HUES64 (cell line): ENCODE data around the gene ABCB6.

Source experiments
- H3K27ac ChIP-seq: 2 replicates; pipeline ENCODE4 v1.7.0; 2013; ENCODE audit warnings: low read depth, low read length, inconsistent platforms
- H3K27me3 ChIP-seq: 2 replicates; pipeline ENCODE4 v1.6.1; 2013; ENCODE audit warnings: mild to moderate bottlenecking, low read length; ENCODE audit not compliant: insufficient read depth
- H3K36me3 ChIP-seq: 2 replicates; pipeline ENCODE4 v1.6.1; 2013; ENCODE audit warnings: mild to moderate bottlenecking, low read length; ENCODE audit not compliant: insufficient read depth
- H3K4me1 ChIP-seq: 2 replicates; pipeline ENCODE4 v1.6.1; 2013; ENCODE audit warnings: mild to moderate bottlenecking, low read length, moderate library complexity; ENCODE audit not compliant: insufficient read depth
- H3K4me3 ChIP-seq: 2 replicates; pipeline ENCODE4 v1.5.1; 2013; ENCODE audit warnings: mild to moderate bottlenecking, low read length, moderate library complexity
- H3K9ac ChIP-seq: 2 replicates; pipeline ENCODE4 v1.6.1; 2013; ENCODE audit warnings: mild to moderate bottlenecking, low read depth, low read length
- H3K9me3 ChIP-seq: 2 replicates; pipeline ENCODE4 v1.6.1; 2013; ENCODE audit warnings: low read depth, low read length; ENCODE audit not compliant: insufficient read depth
- whole genome bisulfite sequencing: fragments of 150-250, 120-280 bp; methylation state at CpG from one replicate; pipeline ENCODE4 v1.1.7; 2013; ENCODE audit warnings: missing lambda C conversion rate; 5-methylcytosine and 5-hydroxymethylcytosine counted together

The ABCB6 gene

DNA sequence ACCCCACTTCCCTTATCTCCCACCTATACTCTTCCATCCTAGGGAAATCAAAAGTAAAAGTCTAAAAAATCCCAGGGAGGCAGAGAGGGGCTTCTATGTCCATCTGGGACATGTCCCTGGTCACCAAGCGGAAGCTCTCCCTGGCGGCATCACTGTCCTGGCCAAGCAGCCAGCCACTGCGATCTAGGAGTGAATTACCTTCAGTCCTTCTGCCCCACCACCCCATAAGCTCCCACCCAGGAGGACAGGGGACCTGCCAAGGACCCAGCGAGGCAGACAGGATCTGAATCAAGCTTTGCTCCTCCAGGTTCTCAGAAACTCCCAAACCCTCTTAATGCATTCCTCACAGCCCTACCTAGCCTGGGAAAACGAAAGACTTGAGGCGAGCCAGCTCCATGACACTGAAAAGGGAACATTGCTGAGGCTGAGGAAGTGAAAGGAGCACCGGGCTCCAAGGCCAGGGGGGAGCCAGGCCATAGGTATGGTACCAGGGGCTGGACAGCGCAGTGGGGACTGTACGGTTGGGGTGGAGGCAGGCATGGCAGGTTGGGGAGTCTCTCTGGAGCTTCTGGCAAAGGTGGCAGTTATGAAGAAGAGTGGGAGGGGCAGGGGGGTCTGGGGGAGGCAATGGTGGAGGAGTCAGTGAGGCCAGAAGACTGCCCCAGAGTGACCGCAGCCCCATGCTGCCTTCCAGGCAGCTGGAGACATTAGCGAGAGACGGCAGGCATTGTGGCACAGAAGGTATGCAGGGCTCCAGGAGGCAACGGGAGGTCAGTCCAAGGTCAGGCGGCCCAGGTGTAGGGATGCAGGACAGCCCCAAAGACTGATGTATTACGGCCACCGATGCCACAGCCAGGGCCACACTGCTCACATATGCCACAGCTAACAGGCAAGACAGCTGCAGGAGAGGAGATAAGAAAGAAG, 46.3 kb downstream of the ABCB6 start:
- Histone ChIP-seq H3K4me1 (peaks cover 6% of the 10 kb centered on the region; the same call in 1 of the 2 replicates), H3K27me3 (no peaks in the 10 kb centered on the region), H3K9ac (no peak overlapping the region), H3K27ac (no peak overlapping the region), H3K9me3 (no peaks in the 10 kb centered on the region), H3K4me3 (no peak overlapping the region), H3K36me3 (peaks cover 12% of the 10 kb centered on the region)
- WGBS: 89% methylated on average over 16 of the region's 16 CpGs

DNA sequence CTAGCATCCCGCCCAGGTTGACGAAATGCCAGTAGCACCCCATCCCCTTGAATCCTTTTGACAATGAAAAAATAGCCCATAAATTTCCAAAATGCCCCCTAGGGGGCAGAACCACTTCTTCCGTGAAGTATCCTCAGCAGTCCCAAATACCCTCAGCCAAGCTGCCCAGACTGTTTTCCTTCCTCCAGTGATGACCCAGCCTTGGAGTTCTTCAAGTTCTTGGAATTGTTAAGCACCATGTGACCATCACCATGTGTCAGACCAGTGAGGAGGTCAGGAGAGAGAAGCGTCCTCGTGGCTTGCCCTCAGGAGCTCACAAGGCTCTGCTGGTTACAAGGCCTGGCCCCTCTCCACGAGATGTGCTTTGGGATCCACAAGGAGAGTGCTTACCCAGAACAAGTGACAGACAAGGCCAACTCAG, 47.5 kb downstream of the ABCB6 start:
- Histone ChIP-seq H3K27me3 (no peaks in the 10 kb centered on the region), H3K9ac (no peak overlapping the region), H3K36me3 (peaks cover 12% of the 10 kb centered on the region), H3K27ac (no peak overlapping the region; the same call in 1 of the 2 replicates), H3K4me1 (peaks cover 6% of the 10 kb centered on the region; the same call in 1 of the 2 replicates), H3K9me3 (no peaks in the 10 kb centered on the region), H3K4me3 (no peak overlapping the region)
- WGBS: 52% methylated on average over 6 of the region's 6 CpGs

DNA sequence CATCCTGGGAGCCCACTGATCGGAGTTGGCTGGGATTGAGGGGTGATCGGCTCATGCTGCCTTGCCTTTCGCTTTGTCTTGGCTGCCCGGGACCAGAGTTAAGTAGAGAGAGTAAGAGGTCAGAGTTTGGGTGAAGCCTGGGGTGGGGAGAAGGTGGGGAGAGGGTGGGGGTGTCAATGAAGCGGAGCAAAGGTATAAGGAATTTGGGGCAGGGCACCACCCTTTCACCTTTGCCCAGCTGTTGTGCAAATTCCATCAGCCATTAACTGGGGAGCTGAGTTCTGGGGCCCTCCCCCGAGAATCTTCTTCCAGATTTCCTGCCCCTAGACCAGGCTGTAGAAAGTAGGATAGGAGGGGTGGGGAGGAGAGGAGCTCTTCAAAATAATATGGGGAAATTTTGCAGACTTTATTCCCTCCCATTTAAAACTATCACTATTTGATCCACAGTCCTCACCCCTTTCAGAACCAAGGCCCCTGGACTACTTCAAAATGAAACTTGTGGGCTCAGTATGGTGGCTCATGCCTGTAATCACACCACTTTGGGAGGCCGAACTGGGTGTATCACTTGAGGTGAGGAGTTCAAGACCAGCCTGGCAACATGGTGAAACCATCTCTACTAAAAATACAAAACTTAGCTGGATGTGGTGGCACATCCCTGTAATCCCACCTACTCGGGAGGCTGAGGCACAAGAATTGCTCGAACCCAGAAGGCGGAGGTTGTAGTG, 48.7 kb downstream of the ABCB6 start, which contains the start of gene SLC23A3:
TSS of gene SLC23A3 (minus strand) at position 100 of the 725 bp plus-strand sequence. CDS start at position 55, 45 bp downstream.
- no peaks in the 10 kb centered on the region for H3K4me1 ChIP-seq
- H3K27ac ChIP-seq: no peak within 1 kb of the TSS
- no peak within 1 kb of the TSS for H3K9ac ChIP-seq
- H3K27me3 ChIP-seq: no peaks in the 10 kb centered on the region
- H3K36me3 ChIP-seq: peaks cover 12% of the 10 kb centered on the region
- H3K4me3 ChIP-seq: no peak within 1 kb of the TSS
- H3K9me3 ChIP-seq: no peaks in the 10 kb centered on the region
- 90% methylated on average over 10 of the region's 10 CpGs for WGBS

DNA sequence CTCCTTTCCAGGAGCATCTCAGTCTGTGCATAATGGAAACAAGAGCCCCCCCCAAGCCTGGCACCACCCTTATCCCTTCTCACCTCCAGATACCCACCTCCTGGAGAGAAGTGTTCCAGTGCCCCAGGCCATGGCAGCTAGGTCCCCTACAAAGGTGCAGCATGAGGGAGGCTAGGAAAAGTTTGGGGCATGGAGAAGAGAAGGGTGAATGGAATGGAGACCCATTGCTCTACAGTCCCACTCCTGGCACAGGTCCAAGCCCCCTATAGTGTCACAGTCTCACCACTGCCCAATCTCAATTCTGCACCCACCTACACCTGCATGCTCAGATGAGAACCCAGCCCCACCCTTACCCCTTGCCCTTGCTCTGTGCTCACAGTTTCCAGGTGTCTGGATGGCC, 49.8 kb downstream of the ABCB6 start:
- Histone ChIP-seq H3K9me3 (no peaks in the 10 kb centered on the region), H3K36me3 (peaks cover 2% of the 10 kb centered on the region; the same call in 1 of the 2 replicates), H3K9ac (no peak overlapping the region), H3K4me1 (no peaks in the 10 kb centered on the region), H3K4me3 (no peak overlapping the region), H3K27me3 (no peaks in the 10 kb centered on the region; the same call in 1 of the 2 replicates), H3K27ac (no peak overlapping the region)

DNA sequence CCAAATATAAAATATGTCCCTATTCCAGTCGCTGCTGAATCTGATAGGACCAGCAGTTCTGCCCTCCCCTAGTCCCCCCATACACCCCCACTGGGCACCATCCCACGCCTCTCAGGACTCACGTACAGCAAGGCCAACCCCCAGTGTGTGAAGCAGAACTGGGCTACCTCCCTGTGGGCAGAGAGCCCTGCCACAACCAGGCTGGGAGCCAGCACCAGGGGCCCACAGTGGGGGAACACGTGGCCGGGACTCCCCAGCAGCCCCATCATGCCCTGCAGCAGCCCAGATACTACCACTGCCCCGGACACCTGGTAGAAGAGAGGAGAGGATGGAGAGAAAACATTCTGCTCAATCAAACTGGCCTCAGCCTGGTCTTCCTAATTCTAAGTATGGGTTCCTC, 50.2 kb downstream of the ABCB6 start:
- Histone ChIP-seq H3K9me3 (no peaks in the 10 kb centered on the region), H3K27ac (no peak overlapping the region), H3K4me1 (no peaks in the 10 kb centered on the region), H3K36me3 (no peaks in the 10 kb centered on the region), H3K9ac (no peak overlapping the region), H3K27me3 (no peaks in the 10 kb centered on the region; the same call in 1 of the 2 replicates), H3K4me3 (no peak overlapping the region)
- 84% methylated on average over 5 of the region's 6 CpGs for WGBS

DNA sequence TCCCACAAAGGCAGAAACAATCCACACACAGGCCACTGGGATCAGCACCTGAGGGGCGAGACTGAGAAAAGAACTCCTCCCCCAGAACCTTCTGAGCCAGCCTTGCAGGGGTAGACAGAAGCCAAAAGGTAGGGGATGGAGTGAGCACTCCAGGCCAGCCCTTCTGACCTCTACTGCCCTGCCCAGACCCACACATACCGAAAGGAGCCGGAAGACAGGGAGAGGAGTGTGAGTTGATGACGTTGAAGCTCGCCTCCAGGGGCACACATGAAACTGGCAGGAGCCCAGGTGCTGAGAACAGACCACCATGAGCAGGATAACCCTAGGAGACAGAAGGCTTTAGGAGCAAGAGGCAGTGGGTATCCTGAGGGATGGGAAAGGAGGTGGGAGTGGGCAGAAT, 50.8 kb downstream of the ABCB6 start:
- Histone ChIP-seq H3K27me3 (peaks cover 2% of the 10 kb centered on the region; the same call in 1 of the 2 replicates), H3K4me3 (no peak overlapping the region), H3K4me1 (no peaks in the 10 kb centered on the region), H3K9me3 (no peaks in the 10 kb centered on the region), H3K9ac (no peak overlapping the region), H3K27ac (no peak overlapping the region), H3K36me3 (no peaks in the 10 kb centered on the region)
- WGBS: 73% methylated on average over 5 of the region's 5 CpGs

DNA sequence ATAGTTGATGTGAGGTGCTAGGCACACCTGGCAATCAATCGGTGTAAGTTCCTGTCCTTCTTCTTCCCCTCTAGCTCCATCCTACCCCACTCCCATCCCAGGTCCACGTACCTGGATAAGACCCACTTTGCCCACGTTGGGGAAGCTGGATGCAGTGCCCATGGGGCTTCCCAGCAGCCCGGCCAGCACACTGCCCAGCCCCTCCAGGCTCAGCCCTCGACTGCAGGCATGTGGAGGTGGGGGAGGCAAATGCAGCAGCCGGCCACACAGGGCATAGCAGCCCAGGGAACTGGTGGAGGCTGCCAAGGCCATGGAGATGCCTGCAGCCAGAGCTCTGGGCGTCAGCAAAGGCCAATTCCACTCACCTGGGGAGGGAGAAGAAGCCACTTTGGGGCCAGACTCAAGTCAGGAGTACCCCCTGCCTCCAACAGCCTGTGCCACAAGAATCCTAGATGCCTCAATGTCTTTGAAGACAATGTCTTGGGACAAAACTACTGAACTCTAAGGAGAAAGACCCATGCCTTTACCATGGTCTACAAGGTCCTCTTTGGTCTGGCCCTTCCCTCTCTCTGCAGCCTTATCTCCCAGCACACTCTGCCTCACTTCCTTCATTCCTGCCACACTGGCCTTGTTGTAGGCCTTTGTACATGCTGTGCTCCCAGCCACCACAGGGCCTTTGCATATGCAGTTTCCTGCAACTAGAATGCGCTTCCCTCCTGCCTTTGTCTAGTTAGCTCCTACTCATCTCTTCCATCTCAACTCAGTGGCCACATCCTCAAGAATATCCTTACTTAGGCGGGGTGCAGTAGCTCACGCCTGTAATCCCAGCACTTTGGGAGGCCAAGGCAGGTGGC, 53.5 kb downstream of the ABCB6 start:
- Histone ChIP-seq H3K9me3 (no peaks in the 10 kb centered on the region), H3K4me1 (peaks cover 5% of the 10 kb centered on the region), H3K9ac (no peak overlapping the region), H3K4me3 (no peak overlapping the region), H3K27ac (no peak overlapping the region), H3K36me3 (no peaks in the 10 kb centered on the region), H3K27me3 (peaks cover 14% of the 10 kb centered on the region; the same call in 1 of the 2 replicates)
- 87% methylated on average over 10 of the region's 10 CpGs for WGBS

DNA sequence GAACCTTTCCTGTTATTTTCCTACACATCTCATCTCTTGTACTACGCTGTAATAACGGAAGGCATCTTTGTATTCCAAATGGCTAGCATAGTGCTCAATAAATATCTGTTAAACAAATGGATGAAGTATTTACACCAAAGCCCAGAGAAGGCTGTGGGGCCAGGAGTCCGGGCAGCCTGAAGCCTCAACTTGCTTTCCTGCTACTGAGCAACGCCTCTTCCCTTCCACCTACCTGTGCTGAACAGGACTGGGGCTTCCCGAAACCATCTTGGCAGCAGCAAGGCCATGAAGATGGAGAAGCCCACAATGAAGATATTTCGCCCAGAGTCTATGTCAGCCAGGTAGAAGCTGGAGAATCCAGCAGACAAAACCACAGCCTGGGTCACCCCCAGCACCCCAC, 55.6 kb downstream of the ABCB6 start:
- Histone ChIP-seq H3K27ac (no peak overlapping the region), H3K4me3 (no peak overlapping the region), H3K4me1 (peaks cover 8% of the 10 kb centered on the region), H3K36me3 (no peaks in the 10 kb centered on the region), H3K27me3 (peaks cover 14% of the 10 kb centered on the region; the same call in 1 of the 2 replicates), H3K9ac (no peak overlapping the region), H3K9me3 (no peaks in the 10 kb centered on the region)
- 92% methylated on average over 6 of the region's 6 CpGs for WGBS

DNA sequence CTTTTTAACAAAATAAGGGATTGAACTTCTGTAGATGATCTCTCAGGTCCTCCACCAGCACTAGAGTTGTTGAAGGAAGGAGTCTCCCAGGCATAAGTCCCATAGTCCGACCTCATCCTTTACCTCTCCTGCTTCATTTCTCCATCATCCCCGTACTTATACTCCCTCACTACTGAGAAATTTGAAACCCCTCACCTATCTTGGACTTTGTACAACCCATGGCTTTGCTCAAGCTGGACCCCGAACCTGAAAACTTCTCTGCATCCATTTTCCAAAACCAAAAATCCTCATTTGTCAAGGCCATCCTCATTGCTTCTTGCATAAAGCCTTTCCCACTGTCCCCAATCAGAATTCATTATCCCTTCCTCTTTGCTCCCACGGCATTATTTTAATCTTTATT, 57.7 kb downstream of the ABCB6 start:
- WGBS: 68% methylated on average over 4 of the region's 4 CpGs
- 0 out of 2 replicates have a peak overlapping the region, but pooled peaks have one; percentile 7 for H3K9ac ChIP-seq
- peaks cover 14% of the 10 kb centered on the region; the same call in 1 of the 2 replicates for H3K27me3 ChIP-seq
- peaks cover 10% of the 10 kb centered on the region for H3K36me3 ChIP-seq
- H3K9me3 ChIP-seq: no peaks in the 10 kb centered on the region
- H3K4me1 ChIP-seq: peaks cover 8% of the 10 kb centered on the region
- H3K27ac ChIP-seq: no peak overlapping the region
- H3K4me3 ChIP-seq: peak overlapping the region; percentile 97

DNA sequence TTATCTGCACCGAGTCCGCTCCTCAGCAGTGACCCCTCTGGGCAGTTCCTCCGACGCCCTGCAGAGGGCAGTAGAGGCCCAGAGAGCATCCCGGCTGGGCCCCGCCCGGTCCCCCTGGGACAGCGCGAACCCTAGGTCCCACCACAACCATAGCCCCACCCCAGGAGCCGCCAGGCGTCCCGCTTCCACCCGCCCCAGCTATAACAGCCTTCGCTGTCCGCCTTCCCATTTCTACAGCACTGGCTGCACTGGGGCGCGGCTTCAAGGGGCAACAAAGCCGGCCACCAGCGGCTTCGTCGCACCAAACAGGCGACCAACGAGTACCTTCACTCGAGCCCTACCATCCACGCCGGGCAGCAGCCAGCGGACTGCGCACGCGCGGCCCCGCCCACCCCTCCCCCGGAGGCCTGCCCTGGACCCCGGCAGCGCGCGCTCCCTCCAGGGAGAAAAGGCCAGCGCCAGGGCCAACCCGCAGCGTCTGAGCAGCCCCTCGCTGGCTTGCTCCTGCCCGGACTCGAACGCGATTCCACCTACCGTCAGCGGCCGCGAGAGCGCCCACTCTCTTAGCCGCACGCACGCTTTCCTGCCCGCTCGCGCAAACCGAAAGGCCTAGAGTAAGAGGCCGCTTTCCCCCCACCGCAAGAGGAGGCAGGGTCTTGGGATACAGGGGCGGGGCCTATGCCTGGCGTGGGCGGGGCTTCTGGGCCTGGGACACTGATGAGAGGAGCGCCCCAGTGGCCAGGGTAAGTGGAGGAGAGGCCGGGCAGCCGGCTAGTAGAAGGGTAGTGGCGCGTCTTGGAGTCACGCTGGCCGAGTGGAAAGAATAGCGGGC, 58.4 kb downstream of the ABCB6 start, which contains the start of gene NHEJ1:
TSS of gene NHEJ1 (minus strand) at position 630 of the 832 bp plus-strand sequence. CDS start 2,453 bp downstream, outside the sequence.
- H3K9me3 ChIP-seq: no peaks in the 10 kb centered on the region
- H3K4me3 ChIP-seq: peak within 1 kb of the TSS; percentile 97
- under 1% methylated on average over 70 of the region's 70 CpGs for WGBS
- peak within 1 kb of the TSS; percentile 90 for H3K27ac ChIP-seq
- H3K27me3 ChIP-seq: peaks cover 14% of the 10 kb centered on the region; the same call in 1 of the 2 replicates
- peaks cover 11% of the 10 kb centered on the region for H3K36me3 ChIP-seq
- peaks cover 8% of the 10 kb centered on the region for H3K4me1 ChIP-seq
- H3K9ac ChIP-seq: peak within 1 kb of the TSS; percentile 93
